Fibroblast of lung (primary cell): Measurements from ENCODE around the gene COL8A1.

ENCODE experiments used
- CTCF ChIP-seq, 2 donors: IDR thresholded peaks in 1 of 2; conservative IDR thresholded peaks in 1 of 2; 1 replicate in 1 of 2; 2 replicates in 1 of 2; pipeline ENCODE4 v1.5.1; 2011 to 2012; ENCODE audit warnings: low read length in 2 of 2, control low read depth in 1 of 2, inconsistent platforms in 1 of 2, low read depth in 1 of 2, mild to moderate bottlenecking in 1 of 2
- EZH2 ChIP-seq: IDR thresholded peaks from 2 replicates; pipeline ENCODE4 v1.5.1; 2012; ENCODE audit warnings: low read length, control low read depth, mild to moderate bottlenecking; ENCODE audit errors: missing control alignments

- TF ChIP-seq CTCF (conservative IDR thresholded peaks at IDR 0.05 in 1 of 2, IDR thresholded peaks at IDR 0.05 in 1 of 2; ENCODE audit: low read depth in 1 of 2, low read length in 2 of 2) (peak; percentile 58 to 69), EZH2 (no peak)
Measured at GRCh38 chr3:99842826-99843589, 204.6 kb downstream of the COL8A1 start.
